ENCODE results near the gene TOMM40.

- TF ChIP-seq CTCF (IDR thresholded peaks at IDR 0.05 in 4 of 5, conservative IDR thresholded peaks at IDR 0.05 in 1 of 5) (no peak), POLR2A (IDR thresholded peaks at IDR 0.05) (no peak)
Observed at GRCh38 chr19:44857837-44858236, 33.2 kb upstream of the TOMM40 start.
